ENCODE measurements around the gene NES. TPM values are rescaled to one million over a fixed set of nuclear protein-coding genes. Genes with fewer than 3 reads are reported as not detected.

NES gene
- total RNA-seq, 1 donor from 2014 or later: 74.1 TPM

- no peak overlapping the region for H3K4me3 ChIP-seq
- intact Hi-C loops (cut with DNase I): no loop called here
- H3K4me1 ChIP-seq: peaks cover 5 to 8% of the 10 kb centered on the region in 2 donors
- no peak overlapping the region for H3K27ac ChIP-seq
- no peaks in the 10 kb centered on the region for H3K9me3 ChIP-seq
- peaks cover 33% of the 10 kb centered on the region for H3K27me3 ChIP-seq
- DNase-seq (ENCODE audit: low spot score in 2 of 2): no peak
- H3K36me3 ChIP-seq: no peaks in the 10 kb centered on the region
- no peak for TF ChIP-seq CTCF (IDR thresholded peaks at IDR 0.05)
Observed at GRCh38 chr1:156644146-156644545, 33.1 kb downstream of the NES start.

GRCh38 chr1:156643778-156644092 is 33.5 kb downstream of the NES start:
- no peak overlapping the region for H3K27ac ChIP-seq
- no peak for DNase-seq (ENCODE audit: low spot score in 2 of 2)
- no peaks in the 10 kb centered on the region for H3K9me3 ChIP-seq
- H3K4me1 ChIP-seq: peaks cover 5 to 8% of the 10 kb centered on the region in 2 donors
- TF ChIP-seq CTCF (IDR thresholded peaks at IDR 0.05): no peak
- H3K36me3 ChIP-seq: no peaks in the 10 kb centered on the region
- H3K27me3 ChIP-seq: peaks cover 37% of the 10 kb centered on the region
- H3K4me3 ChIP-seq: no peak overlapping the region
- intact Hi-C loops (cut with DNase I): no loop called here

GRCh38 chr1:156643049-156643777 is 34.0 kb downstream of the NES start:
- Histone ChIP-seq H3K9me3 (no peaks in the 10 kb centered on the region), H3K36me3 (no peaks in the 10 kb centered on the region), H3K27me3 (peaks cover 39% of the 10 kb centered on the region), H3K4me3 (no peak overlapping the region), H3K27ac (no peak overlapping the region), H3K4me1 (peaks cover 5 to 8% of the 10 kb centered on the region in 2 donors)
- DNase-seq (ENCODE audit: low spot score in 2 of 2): no peak
- TF ChIP-seq CTCF (IDR thresholded peaks at IDR 0.05): no peak
- intact Hi-C loops (cut with DNase I): no loop called here

DNA sequence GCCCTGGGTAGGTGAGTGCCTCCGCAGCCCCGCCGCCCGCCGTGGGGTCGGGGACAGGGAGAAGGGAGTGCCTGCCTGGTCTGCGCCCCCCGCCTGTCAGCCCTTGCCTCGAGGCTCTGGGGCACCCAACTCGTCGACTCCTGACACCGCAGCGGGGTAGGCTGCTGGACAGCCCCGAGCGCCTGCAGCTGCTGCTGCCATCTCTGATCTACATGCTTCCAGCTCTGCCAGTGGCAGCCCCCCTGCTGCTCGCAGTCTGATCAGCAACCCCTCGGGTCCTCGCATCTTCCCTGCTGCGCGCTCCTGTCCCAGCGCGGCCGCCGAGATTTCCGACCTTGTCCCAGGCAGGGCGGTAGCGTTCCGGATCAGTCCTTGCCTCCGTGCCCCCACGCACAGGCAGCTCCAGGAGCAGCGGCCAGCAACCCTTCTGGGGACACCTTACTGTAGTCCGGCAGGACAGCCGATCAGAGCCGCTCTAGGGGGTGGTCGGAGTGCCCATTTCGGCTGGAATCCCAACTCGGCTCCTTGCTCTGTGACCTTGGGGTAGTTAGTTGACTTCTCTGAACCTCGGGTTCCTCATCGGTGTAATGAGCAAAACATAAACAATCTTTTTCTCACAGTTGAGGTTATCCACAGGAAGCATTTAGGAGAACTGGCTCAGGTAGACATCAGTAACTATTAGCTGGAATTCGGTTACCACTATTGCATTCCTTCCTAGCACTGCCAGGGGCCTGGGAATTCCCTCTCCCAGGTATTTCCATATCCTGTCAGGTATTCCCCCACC is 34.8 kb downstream of the NES start:
- Histone ChIP-seq H3K4me1 (peaks cover 5 to 8% of the 10 kb centered on the region in 2 donors), H3K27ac (no peak overlapping the region), H3K27me3 (peaks cover 35% of the 10 kb centered on the region), H3K4me3 (peak overlapping the region; percentile 39 to 57), H3K9me3 (no peaks in the 10 kb centered on the region), H3K36me3 (no peaks in the 10 kb centered on the region)
- DNase-seq (ENCODE audit: low spot score in 2 of 2): no peak
- no peak for TF ChIP-seq CTCF (IDR thresholded peaks at IDR 0.05)
- intact Hi-C loops (cut with DNase I): no loop called here

GRCh38 chr1:156641761-156642264 is 35.4 kb downstream of the NES start, which contains the start of gene BCAN:
Gene BCAN (plus strand): TSS chr1:156642117. CDS start chr1:156646055, 3,938 bp downstream.
- peaks cover 5 to 8% of the 10 kb centered on the region in 2 donors for H3K4me1 ChIP-seq
- H3K27ac ChIP-seq: no peak within 1 kb of the TSS
- TF ChIP-seq CTCF (IDR thresholded peaks at IDR 0.05): no peak
- DNase-seq (ENCODE audit: low spot score in 2 of 2): no peak
- peaks cover 31% of the 10 kb centered on the region for H3K27me3 ChIP-seq
- intact Hi-C loops (cut with DNase I): no loop called here
- no peaks in the 10 kb centered on the region for H3K36me3 ChIP-seq
- H3K4me3 ChIP-seq: peak within 1 kb of the TSS; percentile 39 to 57
- H3K9me3 ChIP-seq: no peaks in the 10 kb centered on the region
